Suppressor macrophage (primary cell): ENCODE measurements around the gene ARHGEF4.

Experiments
- DNase-seq, 4 experiments: peaks; one replicate each; pipeline ENCODE4 v3.0.0-alpha.2; 2020 to 2022

ARHGEF4 gene

GRCh38 chr2:130851624-130852382, 15.1 kb downstream of the ARHGEF4 start:
- DNase-seq: no peak

DNA sequence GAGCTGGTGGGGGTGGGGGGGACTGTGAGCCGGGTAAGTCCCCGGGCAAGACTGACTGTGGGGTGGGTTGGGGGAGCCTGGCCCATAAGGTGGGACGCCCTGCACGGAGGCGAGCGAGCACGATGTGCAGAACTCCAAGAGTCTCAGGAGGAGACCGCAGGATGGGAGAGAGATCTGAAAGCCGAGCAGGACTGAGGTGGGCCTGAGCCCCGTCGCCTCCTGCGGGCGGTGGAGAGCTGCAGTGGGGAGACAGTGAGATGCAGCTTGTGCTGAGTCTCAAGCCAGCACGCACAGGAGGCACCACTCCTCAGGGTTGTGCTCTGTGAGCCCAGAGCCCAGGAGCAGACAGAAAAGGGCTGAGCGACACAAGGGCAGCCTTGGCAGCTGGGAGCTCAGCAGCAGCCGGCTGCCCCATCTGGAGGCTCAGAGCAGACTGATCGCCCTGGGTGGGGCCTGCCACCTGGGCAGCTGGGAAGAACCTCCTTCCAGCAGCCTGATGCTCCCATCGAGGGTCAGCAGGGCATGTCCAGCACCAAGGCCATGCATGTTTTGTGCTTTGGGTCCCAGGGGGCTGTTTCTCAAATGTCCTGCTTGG, 15.9 kb downstream of the ARHGEF4 start:
- DNase-seq: no peak

DNA sequence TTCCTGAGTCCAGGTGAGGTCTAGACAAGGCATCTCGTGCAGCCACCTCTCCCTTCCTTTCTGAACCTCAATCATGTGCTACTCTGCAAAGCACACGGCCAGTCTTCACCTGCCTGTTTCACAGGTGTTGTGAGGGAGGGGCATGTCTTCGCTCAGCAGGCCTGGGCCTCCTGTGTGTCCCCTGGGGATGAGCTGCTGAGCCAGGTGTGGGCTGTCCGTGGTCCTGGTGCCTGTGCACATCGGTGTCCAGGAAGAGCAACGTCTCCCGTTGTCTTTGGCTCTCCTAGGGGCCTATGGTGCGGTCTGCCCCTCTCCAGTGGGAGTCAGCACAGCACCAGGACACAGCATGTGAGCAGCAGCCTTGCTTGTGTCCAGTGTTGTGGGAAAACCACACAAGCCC, 16.7 kb downstream of the ARHGEF4 start:
- no peak for DNase-seq

GRCh38 chr2:130854301-130854700, 17.6 kb downstream of the ARHGEF4 start:
- DNase-seq: no peak

GRCh38 chr2:130864830-130865800, 28.4 kb downstream of the ARHGEF4 start:
- DNase-seq: peak in 3 of 4 experiments; percentile 30 to 40 (median 39)

GRCh38 chr2:130869441-130870160, 32.9 kb downstream of the ARHGEF4 start:
- no peak for DNase-seq

GRCh38 chr2:130870161-130870485, 33.4 kb downstream of the ARHGEF4 start:
- DNase-seq: no peak

DNA sequence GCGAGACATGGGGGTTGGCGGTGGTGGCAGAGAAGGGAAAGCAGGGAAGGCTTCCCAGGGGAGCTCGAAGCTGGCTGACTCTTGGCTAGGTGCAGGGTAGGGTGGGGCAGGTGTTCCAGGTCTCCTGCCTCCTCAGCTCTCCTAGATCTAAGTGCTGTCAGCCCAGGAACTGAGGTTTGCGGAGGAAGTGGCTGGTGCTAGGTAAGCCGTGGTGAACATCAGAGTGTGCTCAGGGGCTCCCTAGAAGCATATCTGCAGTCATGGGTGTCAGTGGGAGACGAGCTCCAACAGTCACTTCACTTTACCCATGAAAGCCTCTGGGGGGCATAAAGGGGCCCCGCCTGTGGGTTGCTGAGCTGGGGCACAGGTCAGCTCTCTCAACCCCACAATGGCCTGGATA, 34.1 kb downstream of the ARHGEF4 start:
- no peak for DNase-seq

GRCh38 chr2:130871843-130872740, 35.4 kb downstream of the ARHGEF4 start:
- DNase-seq: no peak

GRCh38 chr2:130872741-130873125, 36.0 kb downstream of the ARHGEF4 start:
- DNase-seq: no peak

GRCh38 chr2:130873700-130874346, 37.1 kb downstream of the ARHGEF4 start:
- peak; percentile 73 to 84 (median 78) for DNase-seq

GRCh38 chr2:130874512-130874911, 37.8 kb downstream of the ARHGEF4 start:
- DNase-seq: no peak

DNA sequence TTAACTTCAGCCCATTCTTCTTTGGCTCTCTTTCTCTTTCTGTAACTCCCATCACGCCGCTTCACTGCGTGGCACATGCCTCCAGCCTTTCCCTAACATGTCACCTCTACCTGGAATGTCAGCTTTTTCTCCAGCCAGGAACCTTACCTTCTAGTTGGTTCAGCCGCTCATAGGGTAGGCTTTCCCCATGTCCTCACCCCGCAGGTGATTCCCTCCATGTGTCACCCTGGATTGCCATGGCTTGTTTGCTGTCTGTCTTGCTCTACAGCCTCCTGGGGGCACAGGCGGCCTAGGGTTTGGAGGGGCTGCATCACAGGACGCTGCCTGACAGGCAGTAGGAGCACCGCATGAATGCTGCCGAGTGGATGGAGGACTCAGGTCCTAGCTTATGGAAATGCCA, 39.2 kb downstream of the ARHGEF4 start:
- DNase-seq: no peak

GRCh38 chr2:130877258-130877657, 40.5 kb downstream of the ARHGEF4 start:
- DNase-seq: no peak

- no peak for DNase-seq
These were observed 41.6 kb downstream of the ARHGEF4 start for GRCh38 chr2:130878316-130878715.

GRCh38 chr2:130878933-130879332, 42.2 kb downstream of the ARHGEF4 start:
- no peak for DNase-seq

GRCh38 chr2:130882111-130882690, 45.5 kb downstream of the ARHGEF4 start:
- no peak for DNase-seq

DNA sequence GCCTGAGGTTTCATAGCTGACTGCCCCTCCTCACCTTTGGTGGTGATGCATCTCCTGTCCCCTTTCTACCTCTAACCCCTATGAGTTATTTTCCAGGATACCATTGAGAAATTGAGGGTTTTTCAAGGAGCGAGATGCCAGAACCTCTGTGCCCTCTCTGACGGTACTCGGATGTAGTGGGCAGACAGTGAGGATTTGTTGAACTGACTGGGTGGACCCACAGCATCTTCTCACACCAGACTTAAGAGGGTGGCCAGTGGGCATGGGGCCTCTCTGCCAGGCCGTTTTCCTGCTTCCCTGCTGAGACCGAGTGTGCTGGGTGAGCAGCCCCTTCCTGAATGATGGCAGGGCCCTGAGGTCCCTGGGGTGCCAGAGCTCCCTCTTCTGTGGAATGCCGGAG, 46.3 kb downstream of the ARHGEF4 start:
- no peak for DNase-seq

GRCh38 chr2:130883496-130883895, 46.8 kb downstream of the ARHGEF4 start:
- DNase-seq: no peak

DNA sequence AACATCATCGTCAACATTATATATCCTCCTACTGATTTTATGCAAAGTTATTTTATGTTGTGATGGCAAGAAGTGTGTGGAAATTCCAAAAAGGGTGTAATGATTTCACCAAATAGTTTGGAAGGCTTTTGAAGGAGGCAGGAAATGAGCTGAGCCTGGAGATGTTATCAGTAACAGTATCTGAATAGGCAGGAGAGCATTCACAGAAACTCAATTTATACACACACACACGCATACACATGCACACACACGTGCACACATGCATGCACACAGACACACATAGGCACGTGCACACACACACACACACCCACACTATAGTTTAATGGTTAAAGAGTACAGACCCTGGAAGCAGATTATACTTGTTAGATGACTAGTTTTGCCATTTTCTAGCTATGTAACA, 47.3 kb downstream of the ARHGEF4 start:
- DNase-seq: no peak

DNA sequence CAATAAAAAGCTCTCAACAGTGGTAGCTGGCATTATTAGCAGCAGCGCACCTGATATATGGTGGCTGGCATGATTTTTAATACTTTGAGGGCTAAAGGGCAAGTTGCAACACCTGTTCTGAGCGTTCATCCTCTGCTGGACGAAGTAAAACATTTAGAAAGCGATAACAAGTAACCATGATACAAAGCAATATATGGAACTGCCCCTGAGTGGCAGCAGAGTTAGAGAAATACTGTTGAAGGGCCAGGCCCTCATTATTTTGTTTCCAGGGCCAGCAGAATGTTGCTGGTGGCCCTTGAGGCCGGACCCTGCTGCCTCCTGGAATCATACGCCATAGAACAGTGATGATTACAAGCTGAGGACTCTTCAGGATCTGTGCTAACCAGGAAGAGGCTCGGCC, 47.8 kb downstream of the ARHGEF4 start:
- no peak for DNase-seq
